ENCODE data around the gene HBM. TPM values are rescaled to one million over a fixed set of nuclear protein-coding genes. Genes with fewer than 3 reads are reported as not detected.
"Not testable (repeated sequence)": the region's sequence is repeated elsewhere in the genome, so short reads cannot be mapped to it uniquely, and the experiment has no call there.

Gene HBM
- total RNA-seq, 1 experiment from 2014 or later = not detected

- DNase-seq (ENCODE audit: low read depth) = no peak
Observed at GRCh38 chr16:169014-169413, 3.2 kb downstream of the HBM start.

DNA sequence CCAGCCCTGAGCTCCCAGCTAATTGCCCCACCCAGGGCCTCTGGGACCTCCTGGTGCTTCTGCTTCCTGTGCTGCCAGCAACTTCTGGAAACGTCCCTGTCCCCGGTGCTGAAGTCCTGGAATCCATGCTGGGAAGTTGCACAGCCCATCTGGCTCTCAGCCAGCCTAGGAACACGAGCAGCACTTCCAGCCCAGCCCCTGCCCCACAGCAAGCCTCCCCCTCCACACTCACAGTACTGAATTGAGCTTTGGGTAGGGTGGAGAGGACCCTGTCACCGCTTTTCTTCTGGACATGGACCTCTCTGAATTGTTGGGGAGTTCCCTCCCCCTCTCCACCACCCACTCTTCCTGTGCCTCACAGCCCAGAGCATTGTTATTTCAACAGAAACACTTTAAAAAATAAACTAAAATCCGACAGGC lies 4.3 kb downstream of the HBM start:
- not testable (repeated sequence) for DNase-seq (ENCODE audit: low read depth)

GRCh38 chr16:170788-171187 lies 5.0 kb downstream of the HBM start:
- no peak for DNase-seq (ENCODE audit: low read depth)

GRCh38 chr16:172374-172941 lies 6.7 kb downstream of the HBM start, which contains the start of gene HBA2:
Gene HBA2, plus strand, starts transcription at chr16:172876. Its CDS starts 37 bp downstream, at chr16:172913.
- DNase-seq (ENCODE audit: low read depth) = not testable (repeated sequence)

- not testable (repeated sequence) for DNase-seq (ENCODE audit: low read depth)
Observed at GRCh38 chr16:173211-173854, 7.6 kb downstream of the HBM start.

GRCh38 chr16:173928-174769 lies 8.4 kb downstream of the HBM start:
- not testable (repeated sequence) for DNase-seq (ENCODE audit: low read depth)

- DNase-seq (ENCODE audit: low read depth) = no peak
Observed at GRCh38 chr16:175011-175949, 9.5 kb downstream of the HBM start.

DNA sequence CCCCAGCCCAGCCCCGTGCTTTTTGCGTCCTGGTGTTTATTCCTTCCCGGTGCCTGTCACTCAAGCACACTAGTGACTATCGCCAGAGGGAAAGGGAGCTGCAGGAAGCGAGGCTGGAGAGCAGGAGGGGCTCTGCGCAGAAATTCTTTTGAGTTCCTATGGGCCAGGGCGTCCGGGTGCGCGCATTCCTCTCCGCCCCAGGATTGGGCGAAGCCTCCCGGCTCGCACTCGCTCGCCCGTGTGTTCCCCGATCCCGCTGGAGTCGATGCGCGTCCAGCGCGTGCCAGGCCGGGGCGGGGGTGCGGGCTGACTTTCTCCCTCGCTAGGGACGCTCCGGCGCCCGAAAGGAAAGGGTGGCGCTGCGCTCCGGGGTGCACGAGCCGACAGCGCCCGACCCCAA lies 10.2 kb downstream of the HBM start:
- DNase-seq (ENCODE audit: low read depth) = not testable (repeated sequence)

DNA sequence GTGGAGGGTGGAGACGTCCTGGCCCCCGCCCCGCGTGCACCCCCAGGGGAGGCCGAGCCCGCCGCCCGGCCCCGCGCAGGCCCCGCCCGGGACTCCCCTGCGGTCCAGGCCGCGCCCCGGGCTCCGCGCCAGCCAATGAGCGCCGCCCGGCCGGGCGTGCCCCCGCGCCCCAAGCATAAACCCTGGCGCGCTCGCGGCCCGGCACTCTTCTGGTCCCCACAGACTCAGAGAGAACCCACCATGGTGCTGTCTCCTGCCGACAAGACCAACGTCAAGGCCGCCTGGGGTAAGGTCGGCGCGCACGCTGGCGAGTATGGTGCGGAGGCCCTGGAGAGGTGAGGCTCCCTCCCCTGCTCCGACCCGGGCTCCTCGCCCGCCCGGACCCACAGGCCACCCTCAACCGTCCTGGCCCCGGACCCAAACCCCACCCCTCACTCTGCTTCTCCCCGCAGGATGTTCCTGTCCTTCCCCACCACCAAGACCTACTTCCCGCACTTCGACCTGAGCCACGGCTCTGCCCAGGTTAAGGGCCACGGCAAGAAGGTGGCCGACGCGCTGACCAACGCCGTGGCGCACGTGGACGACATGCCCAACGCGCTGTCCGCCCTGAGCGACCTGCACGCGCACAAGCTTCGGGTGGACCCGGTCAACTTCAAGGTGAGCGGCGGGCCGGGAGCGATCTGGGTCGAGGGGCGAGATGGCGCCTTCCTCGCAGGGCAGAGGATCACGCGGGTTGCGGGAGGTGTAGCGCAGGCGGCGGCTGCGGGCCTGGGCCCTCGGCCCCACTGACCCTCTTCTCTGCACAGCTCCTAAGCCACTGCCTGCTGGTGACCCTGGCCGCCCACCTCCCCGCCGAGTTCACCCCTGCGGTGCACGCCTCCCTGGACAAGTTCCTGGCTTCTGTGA lies 11.0 kb downstream of the HBM start, which contains the start of gene HBA1:
Gene HBA1, plus strand, starts transcription at position 204 of the 906 bp plus-strand sequence. Its CDS starts 37 bp downstream, at position 241.
- not testable (repeated sequence) for DNase-seq (ENCODE audit: low read depth)

GRCh38 chr16:177394-177822 lies 11.6 kb downstream of the HBM start:
- no peak for DNase-seq (ENCODE audit: low read depth)

GRCh38 chr16:177981-178667 lies 12.3 kb downstream of the HBM start:
- DNase-seq (ENCODE audit: low read depth) = no peak

DNA sequence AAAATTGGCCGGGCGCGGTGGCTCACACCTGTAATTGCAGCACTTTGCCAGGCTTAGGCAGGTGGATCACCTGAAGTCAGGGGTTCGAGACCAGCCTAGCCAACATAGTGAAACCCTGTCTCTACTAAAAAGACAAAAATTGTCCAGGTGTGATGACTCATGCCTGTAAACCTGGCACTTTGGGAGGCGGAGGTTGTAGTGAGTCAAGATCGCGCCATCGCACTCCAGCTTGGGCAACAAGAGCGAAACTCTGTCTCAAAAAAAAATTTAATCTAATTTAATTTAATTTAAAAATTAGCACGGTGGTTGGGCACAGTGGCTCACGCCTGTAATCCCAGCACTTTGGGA lies 12.9 kb downstream of the HBM start:
- DNase-seq (ENCODE audit: low read depth) = no peak

DNA sequence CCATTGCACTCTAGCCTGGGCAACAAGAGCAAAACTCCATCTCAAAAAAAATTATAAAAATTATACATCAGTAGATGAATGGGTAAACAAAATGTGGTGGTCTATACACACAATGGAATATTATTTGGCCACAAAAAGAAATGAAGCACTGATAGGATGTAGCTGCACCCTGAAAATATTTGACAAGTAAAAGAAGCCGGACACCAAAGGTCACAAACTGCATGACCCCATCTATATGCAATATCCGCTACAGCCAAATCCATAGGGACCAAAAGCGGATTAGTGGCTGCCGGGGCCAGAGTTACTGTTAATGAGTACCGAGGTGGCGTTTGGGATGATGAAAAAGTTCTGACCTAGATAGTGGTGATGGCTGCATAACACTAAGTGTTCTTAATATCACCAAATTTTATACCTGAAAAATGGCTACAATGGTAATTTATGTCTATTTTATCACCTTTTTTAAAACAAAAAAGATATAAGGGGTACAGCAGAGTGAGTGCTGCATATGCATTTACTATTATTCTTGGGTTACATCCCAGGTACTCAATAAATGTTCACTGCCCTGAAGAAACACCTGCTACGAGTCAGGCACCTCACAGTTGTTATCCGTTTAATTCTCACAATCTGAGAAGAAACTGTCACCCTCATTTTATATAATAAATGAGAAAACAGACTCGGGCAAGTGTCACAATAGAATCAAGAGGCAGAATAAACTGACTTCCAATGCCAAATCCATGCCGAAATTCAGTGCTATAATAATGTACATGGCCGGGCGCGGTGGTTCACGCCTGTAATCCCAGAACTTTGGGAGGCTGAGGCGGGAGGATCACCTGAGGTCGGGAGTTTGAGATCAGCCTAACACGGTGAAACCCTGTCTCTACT lies 13.7 kb downstream of the HBM start:
- DNase-seq (ENCODE audit: low read depth) = no peak

GRCh38 chr16:180101-180675 lies 14.4 kb downstream of the HBM start, which contains the start of gene HBQ1:
Gene HBQ1, plus strand, starts transcription at chr16:180459. Its CDS starts 28 bp downstream, at chr16:180487.
- no peak for DNase-seq (ENCODE audit: low read depth)

DNA sequence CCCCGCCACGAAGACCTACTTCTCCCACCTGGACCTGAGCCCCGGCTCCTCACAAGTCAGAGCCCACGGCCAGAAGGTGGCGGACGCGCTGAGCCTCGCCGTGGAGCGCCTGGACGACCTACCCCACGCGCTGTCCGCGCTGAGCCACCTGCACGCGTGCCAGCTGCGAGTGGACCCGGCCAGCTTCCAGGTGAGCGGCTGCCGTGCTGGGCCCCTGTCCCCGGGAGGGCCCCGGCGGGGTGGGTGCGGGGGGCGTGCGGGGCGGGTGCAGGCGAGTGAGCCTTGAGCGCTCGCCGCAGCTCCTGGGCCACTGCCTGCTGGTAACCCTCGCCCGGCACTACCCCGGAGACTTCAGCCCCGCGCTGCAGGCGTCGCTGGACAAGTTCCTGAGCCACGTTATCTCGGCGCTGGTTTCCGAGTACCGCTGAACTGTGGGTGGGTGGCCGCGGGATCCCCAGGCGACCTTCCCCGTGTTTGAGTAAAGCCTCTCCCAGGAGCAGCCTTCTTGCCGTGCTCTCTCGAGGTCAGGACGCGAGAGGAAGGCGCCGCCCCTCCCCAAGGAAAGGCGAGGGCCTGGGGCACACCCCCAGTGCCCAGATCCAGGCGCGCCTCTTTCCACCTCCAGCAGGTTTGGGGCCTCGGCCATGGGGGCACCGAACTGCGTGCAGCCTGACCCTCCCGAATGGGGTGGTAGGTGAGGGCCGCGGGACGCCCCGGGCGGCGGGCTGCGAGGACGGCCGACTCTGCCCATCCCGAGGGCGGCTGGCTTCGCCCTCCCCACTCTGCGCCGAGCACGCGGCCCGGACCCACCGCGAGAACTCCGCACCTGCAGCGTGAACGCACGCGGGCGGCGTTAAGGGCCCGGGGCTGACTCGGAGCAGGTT lies 15.1 kb downstream of the HBM start:
- peak; percentile 62 for DNase-seq (ENCODE audit: low read depth)

DNA sequence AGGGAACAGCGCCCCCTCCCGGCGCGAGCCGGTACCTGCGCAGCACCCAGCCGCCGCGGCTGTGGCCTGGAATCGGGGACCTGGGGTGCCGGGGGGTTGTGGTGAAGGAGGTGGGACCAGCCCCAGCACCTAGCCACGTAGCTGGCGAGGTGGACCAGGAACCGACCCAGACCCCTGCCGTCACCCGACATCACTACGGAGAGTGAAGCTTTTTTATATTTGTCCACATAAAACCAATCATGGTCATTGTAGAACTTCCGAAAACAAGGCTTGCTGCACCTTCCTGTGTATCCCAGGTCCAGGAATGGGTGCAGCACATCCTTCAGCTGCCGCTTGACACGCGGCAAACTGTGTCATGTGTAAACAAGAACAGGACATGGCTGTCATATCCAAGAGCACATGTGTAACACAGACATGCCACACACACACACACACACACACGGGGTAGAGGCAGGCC lies 15.8 kb downstream of the HBM start:
- no peak for DNase-seq (ENCODE audit: low read depth)

DNA sequence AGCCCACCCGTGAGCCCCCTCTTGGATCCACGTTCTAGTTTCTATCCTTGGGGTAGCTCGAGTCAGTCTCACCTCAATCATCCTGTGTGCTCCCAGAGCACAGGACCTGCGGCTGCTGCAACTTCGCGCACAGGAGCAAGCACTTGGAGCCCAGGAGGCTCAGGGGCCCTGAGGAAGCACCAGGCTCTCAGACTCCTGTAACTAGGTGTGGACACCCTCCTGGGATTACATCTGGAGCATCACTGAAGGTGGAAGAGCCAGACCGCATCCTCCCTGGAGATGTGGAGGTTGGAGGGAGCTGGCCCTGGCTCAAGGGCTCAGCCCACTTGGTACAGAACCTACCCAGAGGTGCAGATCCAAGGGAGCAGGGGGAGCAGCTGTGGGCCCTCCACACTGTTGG lies 17.2 kb downstream of the HBM start:
- DNase-seq (ENCODE audit: low read depth) = no peak
